GM19452 (cell line): Measurements from ENCODE around the gene TNIP1.
A peak's percentile ranks its signal among the peaks of the same experiment; 100 is the strongest.

Experiments used
- ATAC-seq: cut with Tn5 transposase; IDR thresholded peaks from one replicate; pipeline ENCODE4 v1.9.1; 2021; ENCODE audit not compliant: unreplicated experiment

TNIP1 gene

GRCh38 chr5:151106509-151106908, 25.7 kb upstream of the TNIP1 start:
- ATAC-seq, result no peak

GRCh38 chr5:151106043-151106442, 25.2 kb upstream of the TNIP1 start:
- ATAC-seq, result no peak

GRCh38 chr5:151105561-151105960, 24.7 kb upstream of the TNIP1 start:
- no peak for ATAC-seq

GRCh38 chr5:151104795-151105194, 24.0 kb upstream of the TNIP1 start:
- ATAC-seq, result no peak

GRCh38 chr5:151101746-151102145, 20.9 kb upstream of the TNIP1 start:
- ATAC-seq, result no peak

GRCh38 chr5:151101151-151101550, 20.3 kb upstream of the TNIP1 start:
- no peak for ATAC-seq

- no peak for ATAC-seq
Measured at GRCh38 chr5:151100681-151101080, 19.8 kb upstream of the TNIP1 start.

- ATAC-seq, result no peak
Measured at GRCh38 chr5:151098768-151099121, 17.9 kb upstream of the TNIP1 start.

- peak; percentile 40 for ATAC-seq
Measured at GRCh38 chr5:151097820-151098767, 17.3 kb upstream of the TNIP1 start.

- no peak for ATAC-seq
Measured at GRCh38 chr5:151097061-151097460, 16.2 kb upstream of the TNIP1 start.

GRCh38 chr5:151096001-151096373, 15.2 kb upstream of the TNIP1 start:
- no peak for ATAC-seq

- no peak for ATAC-seq
Measured at GRCh38 chr5:151095341-151096000, 14.6 kb upstream of the TNIP1 start.

GRCh38 chr5:151094852-151095245, 14.0 kb upstream of the TNIP1 start:
- no peak for ATAC-seq

- peak; percentile 77 for ATAC-seq
Measured at GRCh38 chr5:151094030-151094851, 13.4 kb upstream of the TNIP1 start.

- ATAC-seq, result no peak
Measured at GRCh38 chr5:151093476-151093889, 12.6 kb upstream of the TNIP1 start.

GRCh38 chr5:151092762-151093161, 11.9 kb upstream of the TNIP1 start:
- ATAC-seq, result no peak

GRCh38 chr5:151089726-151090125, 8.9 kb upstream of the TNIP1 start:
- ATAC-seq, result no peak

GRCh38 chr5:151088986-151089385, 8.2 kb upstream of the TNIP1 start:
- ATAC-seq, result no peak

- no peak for ATAC-seq
Measured at GRCh38 chr5:151087486-151087885, 6.7 kb upstream of the TNIP1 start.

- peak; percentile 65 for ATAC-seq
Measured at GRCh38 chr5:151086905-151087360, 6.1 kb upstream of the TNIP1 start.

- no peak for ATAC-seq
Measured at GRCh38 chr5:151086192-151086869, 5.5 kb upstream of the TNIP1 start.
